HepG2 (cell line): ENCODE data around the gene TCN1. TPM values are rescaled to one million over a fixed set of nuclear protein-coding genes. Genes with fewer than 3 reads are reported as not detected.

Experiments
- ATAC-seq: fragments of 200-7000 bp; cut with Tn5 transposase; 3 replicates; pipeline ENCODE4 v1.9.1; 2020; ENCODE audit warnings: mild to moderate bottlenecking, moderate library complexity
- BruUV-seq: library from RNA; stranded (reverse); fragments of 400-500 nt; replicated peaks from 2 replicates; lab custom pipeline; 2021; lab: Mats Ljungman, UMichigan
- CTCF ChIA-PET: fragments of 300-600 bp; formaldehyde crosslinking; extraction: SDS; loops from one replicate; lab custom pipeline; 2021; ENCODE audit warnings: low total read pairs, inconsistent platforms, low intra/inter-chr PET ratio; lab: Yijun Ruan, JAX
- POLR2A ChIA-PET: fragments of 350-600 bp; sonication (Branson Sonifier 250); formaldehyde crosslinking; loops from one replicate; lab custom pipeline; 2020; ENCODE audit warnings: antibody characterized with exemption, inconsistent platforms; lab: Yijun Ruan, JAX
- DNase-seq: peaks from one replicate; pipeline ENCODE4 v3.0.0-alpha.2; 2015; ENCODE audit warnings: low spot score
- FAIRE-seq: peaks from 3 replicates; lab custom pipeline; 2011; peaks lifted over from hg19 to GRCh38; lab: Jason Lieb, UNC
- H2AFZ ChIP-seq: one replicate; pipeline ENCODE4 v1.6.1; 2011; ENCODE audit warnings: low read length, inconsistent platforms
- H3K27ac ChIP-seq: fragments of 300-600 bp; 3 replicates; pipeline ENCODE4 v1.8.0; 2011; ENCODE audit warnings: mixed run types, mild to moderate bottlenecking, mixed read lengths, low read length, inconsistent platforms; ENCODE audit not compliant: insufficient read depth; ENCODE audit errors: extremely low read length
- H3K27me3 ChIP-seq, 2 experiments: fragments of 200-600 bp in 1 of 2; 2 replicates in 1 of 2; 3 replicates in 1 of 2; pipeline versions ENCODE4 v1.6.0 to v1.8.0; 2011; ENCODE audit warnings: low read length in 2 of 2, mild to moderate bottlenecking in 2 of 2, moderate library complexity in 2 of 2, inconsistent platforms in 1 of 2; ENCODE audit not compliant: insufficient read depth in 2 of 2, control insufficient read depth in 1 of 2
- H3K36me3 ChIP-seq, 2 experiments: fragments of 200-600 bp in 1 of 2; replicated peaks in 1 of 2; 2 replicates in 1 of 2; 3 replicates in 1 of 2; pipeline versions ENCODE4 v1.5.1 to v1.8.0; 2011; ENCODE audit warnings: low read length in 2 of 2, inconsistent platforms in 1 of 2; ENCODE audit not compliant: insufficient read depth in 2 of 2, control insufficient read depth in 1 of 2
- H3K4me1 ChIP-seq: 2 replicates; pipeline ENCODE4 v1.5.1; 2012; ENCODE audit warnings: low read length, inconsistent platforms; ENCODE audit not compliant: insufficient read depth
- H3K4me2 ChIP-seq: 2 replicates; pipeline ENCODE4 v1.6.0; 2011; ENCODE audit warnings: low read depth, low read length, inconsistent platforms
- H3K4me3 ChIP-seq, 3 experiments: fragments of 200-600 bp in 1 of 3; sonication (generic), shearing (Covaris generic) in 1 of 3; replicated peaks in 1 of 3; 2 replicates each; pipeline ENCODE4 v1.5.1; 2011 to 2016; ENCODE audit warnings: low read length in 3 of 3, inconsistent platforms in 2 of 3, low read depth in 2 of 3, mild to moderate bottlenecking in 2 of 3, control low read depth in 1 of 3, mixed read lengths in 1 of 3; ENCODE audit not compliant: insufficient read depth in 1 of 3
- H3K79me2 ChIP-seq: one replicate; pipeline ENCODE4 v1.6.1; 2011; ENCODE audit warnings: low read length, inconsistent platforms; ENCODE audit not compliant: insufficient read depth
- H3K9ac ChIP-seq: 2 replicates; pipeline ENCODE4 v1.6.0; 2011; ENCODE audit warnings: mild to moderate bottlenecking, low read depth, low read length, inconsistent platforms; ENCODE audit not compliant: insufficient read depth
- H3K9me3 ChIP-seq: 2 replicates; pipeline ENCODE4 v1.5.1; 2012; ENCODE audit warnings: mild to moderate bottlenecking, low read length
- H4K20me1 ChIP-seq: 2 replicates; pipeline ENCODE4 v1.6.0; 2011; ENCODE audit warnings: inconsistent platforms, mild to moderate bottlenecking, low read length, moderate library complexity; ENCODE audit not compliant: insufficient read depth
- E2F1 ChIP-seq: sonication (generic); formaldehyde crosslinking; IDR thresholded peaks from 2 replicates; pipeline ENCODE4 v1.5.0; 2020; ENCODE audit warnings: missing genetic modification reagents
- GZF1 ChIP-seq: sonication (generic); formaldehyde crosslinking; IDR thresholded peaks from 2 replicates; pipeline ENCODE4 v1.5.1; 2020; ENCODE audit warnings: mild to moderate bottlenecking, missing genetic modification reagents
- KAT7 ChIP-seq: IDR thresholded peaks from 2 replicates; pipeline ENCODE4 v1.6.1; 2018; ENCODE audit warnings: borderline replicate concordance, missing compliant biosample characterization
- KDM4B ChIP-seq: sonication (generic); formaldehyde crosslinking; IDR thresholded peaks from 2 replicates; pipeline ENCODE4 v1.4.0; 2020; ENCODE audit warnings: missing genetic modification reagents
- SMAD3 ChIP-seq: sonication (generic); formaldehyde crosslinking; IDR thresholded peaks from 2 replicates; pipeline ENCODE4 v1.4.0; 2020; ENCODE audit warnings: missing genetic modification reagents
- ZBTB33 ChIP-seq: sonication (generic); formaldehyde crosslinking; IDR thresholded peaks from 2 replicates; pipeline ENCODE4 v1.4.0; 2020; ENCODE audit warnings: missing genetic modification reagents
- ZNF605 ChIP-seq: sonication (generic); formaldehyde crosslinking; IDR thresholded peaks from 2 replicates; pipeline ENCODE4 v1.8.0; 2022; ENCODE audit warnings: mild to moderate bottlenecking, missing genetic modification reagents
- WGBS: methylation state at CpG from one replicate; pipeline ENCODE4 v1.1.6; 2017; ENCODE audit warnings: low lambda C conversion rate; 5-methylcytosine and 5-hydroxymethylcytosine counted together
- in situ Hi-C: cut with HindIII; loops from 2 replicates; pipeline ENCODE4 v1.10.0; 2017; ENCODE audit warnings: low pct_unique_long_range_greater_than_20kb; ENCODE audit not compliant: extremely low pct_ligation_motif_present
- intact Hi-C: fragments of 100-400 bp; cut with micrococcal nuclease; formaldehyde crosslinking; loops from one replicate; pipeline ENCODE4 v1.10.0; 2022; ENCODE audit not compliant: unreplicated experiment
- polyA plus RNA-seq, 8 experiments: library from polyadenylated mRNA; depleted of rRNA in 3 of 8; stranded (reverse) in 7 of 8; unstranded in 1 of 8; fragments of >200 nt; fragmentation: Illumina TruSeq in 4 of 8; extraction: Trizol in 4 of 8; gene quantifications; 2 replicates each; pipeline versions ENCODE4 v1.2.1 to v1.2.3, GENCODE V29; 2011 to 2016; ENCODE audit warnings: low read depth in 4 of 8, missing spikeins in 1 of 8, mixed read lengths in 1 of 8; ENCODE audit not compliant: insufficient read depth in 1 of 8
- total RNA-seq, 5 experiments: library from RNA; depleted of rRNA; stranded (reverse); fragments of >200 nt; fragmentation: Illumina TruSeq; extraction: Trizol; gene quantifications; 2 replicates each; pipeline ENCODE4 v1.2.3, GENCODE V29; 2016; ENCODE audit warnings: low read depth in 1 of 5

Gene TCN1
- total and polyA plus RNA-seq, 2 of the 13 experiments (the other 11 are each of a cell fraction or from before 2014, with no cell fraction given) = not detected

- DNase-seq (no peak), ATAC-seq (no peak), FAIRE-seq (no peak)
- Histone ChIP-seq H3K9ac (no peak overlapping the region), H3K4me1 (no peaks in the 10 kb centered on the region), H3K27me3 (no peaks in the 10 kb centered on the region), H4K20me1 (no peaks in the 10 kb centered on the region), H3K4me2 (no peak overlapping the region), H2AFZ (no peak overlapping the region), H3K79me2 (no peaks in the 10 kb centered on the region), H3K9me3 (no peaks in the 10 kb centered on the region), H3K36me3 (no peaks in the 10 kb centered on the region), H3K27ac (no peak overlapping the region), H3K4me3 (no peak overlapping the region)
- WGBS = 16% methylated on average over 5 of the region's 5 CpGs
- CTCF ChIA-PET = no interaction called here
- TF ChIP-seq E2F1 (no peak), ZBTB33 (CRISPR knock-in tag) (no peak), SMAD3 (no peak), GZF1 (no peak), ZNF605 (CRISPR knock-in tag) (no peak), KAT7 (CRISPR knock-in tag) (no peak), KDM4B (no peak)
- in situ Hi-C loops (no loop called here), intact Hi-C loops (no loop called here)
- BruUV-seq = no TSS peak
- POLR2A ChIA-PET = no interaction called here
These were observed 19.7 kb downstream of the TCN1 start for GRCh38 chr11:59846556-59846955.
